A204.1 (cell line): ENCODE data around the gene LRP3.
"Not testable (repeated sequence)": the region's sequence is repeated elsewhere in the genome, so short reads cannot be mapped to it uniquely, and the experiment has no call there.

Source experiments
- FAIRE-seq: peaks from 2 replicates; lab custom pipeline; 2012; peaks lifted over from hg19 to GRCh38; lab: Jason Lieb, UNC

The LRP3 gene

GRCh38 chr19:33193865-33194362, at the start of gene LRP3:
TSS of gene LRP3 (plus strand) at chr19:33194330. CDS start at chr19:33194786, 456 bp downstream.
- no peak for FAIRE-seq

DNA sequence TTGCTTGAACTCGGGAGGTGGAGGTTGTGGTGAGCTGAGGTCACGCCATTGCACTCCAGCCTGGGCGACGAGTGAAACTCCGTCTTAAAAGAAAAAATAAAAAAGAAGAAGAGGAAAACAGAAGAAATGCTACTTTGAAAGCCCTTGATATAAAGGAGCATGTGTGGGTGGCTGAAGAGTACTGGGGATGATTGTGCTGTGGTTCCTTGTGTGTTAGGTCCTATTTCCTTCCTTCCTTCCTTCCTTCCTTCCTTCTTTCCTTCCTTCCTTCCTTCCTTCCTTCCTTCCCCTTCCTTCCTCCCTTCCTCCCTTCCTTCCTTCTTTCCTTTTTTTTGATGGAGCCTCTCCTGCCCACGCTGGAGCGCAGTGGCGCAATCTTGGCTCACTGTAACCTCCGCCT, 47.9 kb upstream of the LRP3 start:
- no peak for FAIRE-seq

- FAIRE-seq, result no peak
Observed at GRCh38 chr19:33147538-33147937, 46.6 kb upstream of the LRP3 start.

GRCh38 chr19:33150852-33151518, 43.1 kb upstream of the LRP3 start:
- no peak for FAIRE-seq

GRCh38 chr19:33152176-33152575, 42.0 kb upstream of the LRP3 start:
- no peak for FAIRE-seq

GRCh38 chr19:33152625-33153024, 41.5 kb upstream of the LRP3 start:
- not testable (repeated sequence) for FAIRE-seq

GRCh38 chr19:33154313-33154712, 39.8 kb upstream of the LRP3 start:
- not testable (repeated sequence) for FAIRE-seq

- no peak for FAIRE-seq
Observed at GRCh38 chr19:33156334-33156733, 37.8 kb upstream of the LRP3 start.

DNA sequence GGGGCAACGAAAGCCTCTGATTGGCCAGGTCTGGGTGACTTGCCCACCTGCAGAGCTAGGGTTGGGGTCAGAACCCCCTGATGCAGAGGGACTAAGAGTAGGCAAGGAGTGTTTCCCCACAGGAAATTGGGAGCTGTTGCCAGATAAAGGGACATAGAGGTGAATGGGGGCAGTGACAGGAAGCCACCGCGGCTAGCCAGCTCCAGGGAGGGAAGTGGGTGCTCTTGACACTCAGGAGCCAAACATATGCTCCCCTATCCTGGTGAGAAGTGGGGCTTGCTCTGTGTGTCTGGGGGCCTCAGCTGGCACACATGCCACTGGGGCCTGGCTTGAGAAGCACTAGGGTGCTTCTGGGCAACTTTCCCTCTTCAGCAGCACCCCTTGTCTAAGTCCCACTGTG, 36.2 kb upstream of the LRP3 start:
- FAIRE-seq, result no peak

GRCh38 chr19:33158365-33158764, 35.8 kb upstream of the LRP3 start:
- no peak for FAIRE-seq

- FAIRE-seq, result no peak
Observed at GRCh38 chr19:33159149-33159548, 35.0 kb upstream of the LRP3 start.

DNA sequence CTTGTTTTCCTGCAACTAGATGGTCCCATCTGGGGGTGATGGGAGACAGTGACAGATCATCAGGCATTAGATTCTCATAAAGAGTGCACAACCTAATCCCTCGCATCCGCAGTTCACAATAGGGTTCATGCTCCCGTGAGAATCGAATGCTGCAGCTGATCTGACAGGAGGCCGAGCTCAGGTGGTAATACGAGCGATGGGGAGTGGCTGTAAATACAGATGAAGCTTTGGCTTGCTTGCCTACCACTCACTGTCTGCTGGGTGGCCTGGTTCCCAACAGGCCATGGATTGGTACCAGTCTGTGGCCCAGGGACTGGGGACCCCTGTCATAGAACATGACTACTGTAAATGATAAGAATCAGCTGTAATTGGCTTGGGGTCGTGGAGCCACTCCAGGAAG, 34.2 kb upstream of the LRP3 start:
- FAIRE-seq, result no peak

- no peak for FAIRE-seq
Observed at GRCh38 chr19:33161201-33161600, 32.9 kb upstream of the LRP3 start.

- FAIRE-seq, result no peak
Observed at GRCh38 chr19:33163481-33163880, 30.6 kb upstream of the LRP3 start.

GRCh38 chr19:33166037-33166436, 28.1 kb upstream of the LRP3 start:
- FAIRE-seq, result not testable (repeated sequence)

GRCh38 chr19:33167438-33167837, 26.7 kb upstream of the LRP3 start:
- FAIRE-seq, result no peak

DNA sequence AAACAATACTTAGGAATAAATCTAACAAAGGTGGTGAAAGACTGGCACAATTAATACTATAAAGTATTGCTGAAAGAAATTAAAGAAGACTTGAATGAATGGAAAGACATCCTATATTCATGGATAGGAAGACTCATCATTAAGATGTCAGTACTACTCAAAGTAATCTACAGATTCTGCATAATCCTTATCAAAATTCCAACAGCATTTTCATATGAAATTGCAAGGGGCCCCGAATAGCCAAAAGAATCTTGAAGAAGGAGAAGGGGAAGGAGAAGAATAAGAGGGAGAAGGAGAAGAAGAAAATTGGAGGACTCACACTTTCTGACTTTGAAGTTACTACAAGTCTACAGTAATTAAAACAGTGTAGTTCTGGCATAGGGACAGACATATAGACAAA, 25.6 kb upstream of the LRP3 start:
- FAIRE-seq, result no peak

DNA sequence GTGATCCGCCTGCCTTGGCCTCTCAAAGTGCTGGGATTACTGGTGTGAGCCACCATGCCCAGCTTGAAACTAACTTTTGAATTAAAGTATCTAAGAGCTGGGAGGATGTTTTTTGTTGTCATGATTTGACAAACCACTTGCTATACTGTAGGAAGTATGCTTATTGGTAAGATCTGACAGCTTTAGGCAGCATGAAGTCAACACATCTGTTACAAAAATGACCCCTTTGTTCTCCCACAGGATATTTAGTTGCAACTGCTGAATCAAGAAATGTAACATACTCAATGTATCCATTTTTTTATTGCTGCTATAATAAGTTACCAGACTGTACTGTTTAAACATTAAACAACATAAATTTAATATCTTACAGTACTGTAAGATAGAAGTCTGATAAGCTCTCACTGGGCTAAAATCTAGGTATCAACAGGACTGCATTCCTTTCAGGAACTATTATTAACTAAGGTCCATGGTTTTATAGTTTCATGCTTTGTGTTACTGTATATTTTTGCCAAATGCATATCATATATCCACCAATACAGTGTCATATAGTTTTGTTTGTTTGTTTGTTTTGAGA, 22.8 kb upstream of the LRP3 start:
- FAIRE-seq, result no peak

GRCh38 chr19:33171916-33172359, 22.2 kb upstream of the LRP3 start:
- FAIRE-seq, result no peak

DNA sequence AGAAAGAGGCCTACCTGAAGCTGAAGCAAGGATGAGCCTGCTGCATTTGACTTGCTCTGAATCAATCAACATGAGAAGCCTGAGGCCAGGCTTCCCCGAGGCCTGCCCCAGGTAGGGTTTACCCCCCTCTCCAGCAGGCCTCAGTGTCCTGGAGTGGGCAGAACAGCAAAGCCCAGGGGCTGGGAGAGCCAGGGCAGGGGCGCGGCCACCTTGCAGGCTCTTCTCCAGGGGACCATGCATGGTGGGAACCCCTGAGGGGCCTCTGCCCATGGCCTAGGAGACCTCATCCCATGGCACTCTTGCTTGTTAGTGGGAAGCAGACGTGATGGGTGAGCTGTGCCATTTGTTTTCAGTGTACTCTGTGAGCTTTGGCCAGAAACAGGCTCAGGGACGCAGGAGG, 19.9 kb upstream of the LRP3 start:
- FAIRE-seq, result no peak

DNA sequence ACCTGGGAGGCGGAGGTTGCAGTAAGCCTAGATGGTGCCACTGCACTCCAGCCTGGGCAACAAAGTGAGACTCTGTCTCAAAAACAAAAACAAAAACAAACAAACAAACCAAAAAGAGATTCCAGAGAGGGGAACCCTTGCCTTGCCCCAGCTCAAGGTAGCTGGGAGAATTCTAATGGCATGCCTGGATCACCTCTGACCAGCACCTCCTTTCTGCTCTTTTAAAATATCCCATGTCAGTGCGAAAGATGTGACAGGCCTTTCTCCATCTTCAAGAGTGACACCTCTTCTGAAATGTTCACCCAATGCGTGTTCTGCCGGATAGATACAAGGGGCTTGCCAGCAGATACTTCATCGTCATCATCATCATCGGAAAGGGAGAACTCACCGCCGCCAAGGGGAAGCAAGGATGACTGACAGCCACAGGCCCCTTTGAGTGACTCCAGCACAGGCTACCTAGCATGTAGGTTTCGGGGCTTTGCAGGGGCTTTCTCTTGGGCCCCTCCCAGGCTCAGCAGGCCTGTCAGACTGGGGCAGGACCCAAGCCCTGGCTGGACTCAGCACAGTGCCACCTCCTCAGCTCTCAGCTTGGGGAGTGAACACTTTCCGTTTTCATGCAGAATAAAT, 18.9 kb upstream of the LRP3 start:
- no peak for FAIRE-seq

- FAIRE-seq, result no peak
Observed at GRCh38 chr19:33175886-33176669, 18.1 kb upstream of the LRP3 start.
